ENCODE data around the gene HOMEZ.

Gene HOMEZ

GRCh38 chr14:23307687-23308644, 22.0 kb upstream of the HOMEZ start:
- DNase-seq: no peak

GRCh38 chr14:23307146-23307530, 21.2 kb upstream of the HOMEZ start:
- no peak for DNase-seq

GRCh38 chr14:23306412-23307145, 20.6 kb upstream of the HOMEZ start, which contains the start of gene BCL2L2:
BCL2L2 (plus strand) TSS chr14:23306833; CDS start chr14:23307768, 935 bp downstream.
- peak; percentile 32 for DNase-seq

GRCh38 chr14:23302290-23303225, 16.6 kb upstream of the HOMEZ start, which contains the start of gene PPP1R3E:
PPP1R3E (minus strand) TSS chr14:23302859; CDS start chr14:23302576, 283 bp downstream.
- DNase-seq: peak; percentile 94

GRCh38 chr14:23301969-23302289, 16.0 kb upstream of the HOMEZ start:
- no peak for DNase-seq

GRCh38 chr14:23301288-23301968, 15.5 kb upstream of the HOMEZ start:
- DNase-seq: peak; percentile 98

- DNase-seq: peak; percentile 33
Measured at GRCh38 chr14:23300687-23301223, 14.8 kb upstream of the HOMEZ start.

- DNase-seq: no peak
Measured at GRCh38 chr14:23299986-23300686, 14.2 kb upstream of the HOMEZ start.

- no peak for DNase-seq
Measured at GRCh38 chr14:23299211-23299957, 13.5 kb upstream of the HOMEZ start.

- DNase-seq: no peak
Measured at GRCh38 chr14:23297611-23298277, 11.8 kb upstream of the HOMEZ start.

- DNase-seq: no peak
Measured at GRCh38 chr14:23297096-23297495, 11.2 kb upstream of the HOMEZ start.

GRCh38 chr14:23296012-23296777, 10.3 kb upstream of the HOMEZ start:
- DNase-seq: no peak

- DNase-seq: peak; percentile 65
Measured at GRCh38 chr14:23294734-23295561, 9.0 kb upstream of the HOMEZ start.

- no peak for DNase-seq
Measured at GRCh38 chr14:23286902-23287479, 1.1 kb upstream of the HOMEZ start.

- no peak for DNase-seq
Measured at GRCh38 chr14:23285530-23286019, 357 bp downstream of the HOMEZ start.

GRCh38 chr14:23284654-23285529, 1.0 kb downstream of the HOMEZ start:
- peak; percentile 15 for DNase-seq

Measured in activated CD4-positive, alpha-beta T cell treated with anti-CD3 and anti-CD28 coated beads for 48 hours (primary cell).